PC-3 (cell line): Measurements from ENCODE around the gene P3H2.

Experiments
- EZH2phosphoT487 ChIP-seq: fragments of 300-600 bp; sonication (generic); IDR thresholded peaks from 2 replicates; pipeline ENCODE4 v1.6.1; 2018; ENCODE audit warnings: mild to moderate bottlenecking, antibody characterized with exemption, low read length, borderline replicate concordance
- TF ChIP-seq, protein P1 (sequence below): fragments of 300-600 bp; sonication (generic); conservative IDR thresholded peaks from 2 replicates; pipeline ENCODE4 v1.5.1; 2017; ENCODE audit warnings: antibody characterized with exemption, low read depth, mild to moderate bottlenecking, low read length

GRCh38 chr3:190096345-190096744 lies 24.4 kb downstream of the P3H2 start:
- TF ChIP-seq, protein P1, sequence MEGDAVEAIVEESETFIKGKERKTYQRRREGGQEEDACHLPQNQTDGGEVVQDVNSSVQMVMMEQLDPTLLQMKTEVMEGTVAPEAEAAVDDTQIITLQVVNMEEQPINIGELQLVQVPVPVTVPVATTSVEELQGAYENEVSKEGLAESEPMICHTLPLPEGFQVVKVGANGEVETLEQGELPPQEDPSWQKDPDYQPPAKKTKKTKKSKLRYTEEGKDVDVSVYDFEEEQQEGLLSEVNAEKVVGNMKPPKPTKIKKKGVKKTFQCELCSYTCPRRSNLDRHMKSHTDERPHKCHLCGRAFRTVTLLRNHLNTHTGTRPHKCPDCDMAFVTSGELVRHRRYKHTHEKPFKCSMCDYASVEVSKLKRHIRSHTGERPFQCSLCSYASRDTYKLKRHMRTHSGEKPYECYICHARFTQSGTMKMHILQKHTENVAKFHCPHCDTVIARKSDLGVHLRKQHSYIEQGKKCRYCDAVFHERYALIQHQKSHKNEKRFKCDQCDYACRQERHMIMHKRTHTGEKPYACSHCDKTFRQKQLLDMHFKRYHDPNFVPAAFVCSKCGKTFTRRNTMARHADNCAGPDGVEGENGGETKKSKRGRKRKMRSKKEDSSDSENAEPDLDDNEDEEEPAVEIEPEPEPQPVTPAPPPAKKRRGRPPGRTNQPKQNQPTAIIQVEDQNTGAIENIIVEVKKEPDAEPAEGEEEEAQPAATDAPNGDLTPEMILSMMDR = no peak
- TF ChIP-seq EZH2phosphoT487 = no peak
